Rectal smooth muscle tissue (tissue), 1 donor: ENCODE data around the gene YIF1A.

ENCODE experiments used
- H3K27ac ChIP-seq: one replicate; pipeline ENCODE4 v1.7.0; 2013; ENCODE audit warnings: low read depth, low read length, inconsistent platforms
- H3K27me3 ChIP-seq: one replicate; pipeline ENCODE4 v1.7.0; 2013; ENCODE audit warnings: low read length; ENCODE audit not compliant: control insufficient read depth, insufficient read depth
- H3K36me3 ChIP-seq: one replicate; pipeline ENCODE4 v1.7.0; 2013; ENCODE audit warnings: low read length; ENCODE audit not compliant: control insufficient read depth, insufficient read depth
- H3K4me1 ChIP-seq: one replicate; pipeline ENCODE4 v1.7.0; 2013; ENCODE audit warnings: low read length; ENCODE audit not compliant: control insufficient read depth, insufficient read depth
- H3K4me3 ChIP-seq: one replicate; pipeline ENCODE4 v1.7.0; 2013; ENCODE audit warnings: low read length
- H3K9ac ChIP-seq: one replicate; pipeline ENCODE4 v1.7.0; 2013; ENCODE audit warnings: low read length

Gene YIF1A

GRCh38 chr11:66331542-66332370 lies 42.8 kb upstream of the YIF1A start:
- peaks cover 12% of the 10 kb centered on the region for H3K4me1 ChIP-seq
- H3K27me3 ChIP-seq = no peaks in the 10 kb centered on the region
- H3K27ac ChIP-seq = no peak overlapping the region
- H3K4me3 ChIP-seq = no peak overlapping the region
- H3K36me3 ChIP-seq = peaks cover 2% of the 10 kb centered on the region
- H3K9ac ChIP-seq = no peak overlapping the region

DNA sequence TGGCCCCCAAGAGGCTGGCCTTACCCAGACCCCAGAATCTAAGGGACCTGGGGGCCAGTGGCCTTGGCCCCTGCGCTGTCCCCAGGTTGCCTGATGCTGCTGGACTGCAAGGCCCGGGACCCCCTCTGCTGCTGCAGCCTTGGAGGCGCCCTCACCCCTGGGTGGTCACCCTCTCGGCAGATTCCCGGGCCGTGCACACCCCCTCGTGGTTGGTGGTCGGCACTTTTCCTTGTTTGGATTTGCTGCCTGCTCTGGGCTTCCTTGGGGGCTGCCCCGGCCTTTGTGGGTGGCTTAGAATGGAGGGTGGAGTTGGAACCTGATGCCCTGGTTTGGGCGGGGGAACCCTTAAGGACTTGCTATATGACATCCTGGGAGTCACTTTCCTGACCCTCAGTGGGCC lies 42.0 kb upstream of the YIF1A start:
- Histone ChIP-seq H3K27me3 (no peaks in the 10 kb centered on the region), H3K4me1 (peaks cover 9% of the 10 kb centered on the region), H3K27ac (no peak overlapping the region), H3K9ac (no peak overlapping the region), H3K4me3 (no peak overlapping the region), H3K36me3 (peaks cover 2% of the 10 kb centered on the region)

DNA sequence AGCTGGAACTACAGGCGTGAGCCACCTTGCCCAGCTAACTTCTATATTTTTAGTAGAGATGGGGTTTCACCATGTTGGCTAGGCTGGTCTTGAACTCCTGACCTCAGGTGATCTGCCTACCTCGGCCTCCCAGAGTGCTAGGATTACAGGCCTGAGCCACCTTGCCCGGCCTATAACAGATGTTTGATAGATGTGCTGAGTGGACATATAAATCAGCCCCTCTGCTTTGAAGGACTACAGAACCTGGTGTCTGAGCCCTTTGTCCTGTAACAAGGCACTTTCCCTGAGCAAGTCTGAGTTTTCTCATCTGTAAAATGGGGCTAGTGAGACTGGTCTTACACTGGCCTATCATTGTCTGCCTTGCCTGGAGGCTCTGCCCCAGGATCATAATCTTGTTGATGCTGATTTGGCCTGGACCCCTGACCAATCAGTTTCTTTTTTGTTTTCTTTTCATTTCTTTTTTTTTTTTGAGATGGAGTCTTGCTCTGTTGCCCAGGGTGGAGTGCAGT lies 40.3 kb upstream of the YIF1A start:
- peaks cover 6% of the 10 kb centered on the region for H3K4me1 ChIP-seq
- H3K4me3 ChIP-seq = no peak overlapping the region
- peaks cover 2% of the 10 kb centered on the region for H3K36me3 ChIP-seq
- H3K27me3 ChIP-seq = no peaks in the 10 kb centered on the region
- no peak overlapping the region for H3K9ac ChIP-seq
- no peak overlapping the region for H3K27ac ChIP-seq

DNA sequence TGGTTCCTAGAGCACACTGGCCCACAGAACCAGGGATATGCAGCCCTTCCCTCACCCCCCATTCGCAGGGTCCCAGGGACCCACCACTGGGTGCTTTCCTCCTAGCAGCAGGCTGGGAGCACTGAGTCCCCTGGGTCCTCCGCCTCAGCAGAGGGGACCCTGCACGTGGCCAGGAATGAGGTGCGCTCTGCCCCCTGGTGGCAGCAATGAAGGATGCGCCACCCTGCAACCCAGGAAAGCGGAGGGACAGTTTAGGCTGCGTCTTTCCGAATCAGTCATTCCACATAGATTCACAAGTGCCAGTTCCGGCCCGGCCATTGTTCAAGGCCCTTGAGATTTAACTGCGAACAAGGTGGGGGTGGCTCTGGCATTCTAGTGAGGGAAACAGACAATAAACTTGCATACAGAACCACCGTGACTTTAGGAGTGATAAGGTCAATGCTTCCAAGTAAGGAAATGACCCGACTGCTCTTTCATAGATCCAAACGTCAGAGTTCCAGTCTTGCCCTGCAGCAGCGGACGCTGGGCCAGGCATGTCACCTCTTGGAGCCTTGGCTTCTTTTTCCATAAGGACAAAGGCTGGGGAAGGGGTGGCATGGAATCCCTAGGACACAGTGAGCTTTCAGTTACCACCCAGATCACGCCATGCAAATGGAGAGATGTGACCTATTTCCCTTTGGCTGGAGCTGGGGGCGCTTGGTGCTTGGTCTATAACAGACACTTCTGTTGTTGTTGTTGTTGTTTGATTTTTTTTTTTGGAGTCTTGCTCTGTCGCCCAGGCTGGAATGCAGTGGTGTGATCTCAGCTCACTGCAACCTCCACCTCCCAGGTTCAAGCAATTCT lies 39.6 kb upstream of the YIF1A start:
- H3K27ac ChIP-seq = no peak overlapping the region
- no peaks in the 10 kb centered on the region for H3K27me3 ChIP-seq
- H3K9ac ChIP-seq = peak overlapping the region; percentile 5
- peaks cover 2% of the 10 kb centered on the region for H3K36me3 ChIP-seq
- peak overlapping the region; percentile 21 for H3K4me3 ChIP-seq
- peaks cover 6% of the 10 kb centered on the region for H3K4me1 ChIP-seq

DNA sequence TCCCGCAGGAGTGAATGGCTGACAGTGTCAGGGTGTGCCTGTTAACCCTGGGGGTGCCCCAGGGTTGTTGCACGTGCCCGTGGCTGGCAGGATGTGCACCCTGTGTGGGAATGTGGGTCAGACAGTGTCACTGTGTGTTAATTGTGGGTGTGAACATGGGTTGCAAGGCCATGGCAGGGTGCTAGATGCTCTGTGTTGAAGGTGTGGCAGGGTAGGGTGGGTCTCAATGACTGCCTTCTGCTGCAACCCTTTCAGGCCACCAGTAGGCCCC lies 39.0 kb upstream of the YIF1A start:
- no peak overlapping the region for H3K9ac ChIP-seq
- no peaks in the 10 kb centered on the region for H3K27me3 ChIP-seq
- H3K4me1 ChIP-seq = peaks cover 6% of the 10 kb centered on the region
- H3K36me3 ChIP-seq = peaks cover 2% of the 10 kb centered on the region
- H3K4me3 ChIP-seq = peak overlapping the region; percentile 21
- H3K27ac ChIP-seq = no peak overlapping the region

- H3K4me1 ChIP-seq = peaks cover 6% of the 10 kb centered on the region
- no peaks in the 10 kb centered on the region for H3K27me3 ChIP-seq
- H3K4me3 ChIP-seq = no peak overlapping the region
- no peak overlapping the region for H3K9ac ChIP-seq
- peaks cover 2% of the 10 kb centered on the region for H3K36me3 ChIP-seq
- H3K27ac ChIP-seq = peak overlapping the region; percentile 40
Observed at GRCh38 chr11:66327171-66328030, 38.5 kb upstream of the YIF1A start.

DNA sequence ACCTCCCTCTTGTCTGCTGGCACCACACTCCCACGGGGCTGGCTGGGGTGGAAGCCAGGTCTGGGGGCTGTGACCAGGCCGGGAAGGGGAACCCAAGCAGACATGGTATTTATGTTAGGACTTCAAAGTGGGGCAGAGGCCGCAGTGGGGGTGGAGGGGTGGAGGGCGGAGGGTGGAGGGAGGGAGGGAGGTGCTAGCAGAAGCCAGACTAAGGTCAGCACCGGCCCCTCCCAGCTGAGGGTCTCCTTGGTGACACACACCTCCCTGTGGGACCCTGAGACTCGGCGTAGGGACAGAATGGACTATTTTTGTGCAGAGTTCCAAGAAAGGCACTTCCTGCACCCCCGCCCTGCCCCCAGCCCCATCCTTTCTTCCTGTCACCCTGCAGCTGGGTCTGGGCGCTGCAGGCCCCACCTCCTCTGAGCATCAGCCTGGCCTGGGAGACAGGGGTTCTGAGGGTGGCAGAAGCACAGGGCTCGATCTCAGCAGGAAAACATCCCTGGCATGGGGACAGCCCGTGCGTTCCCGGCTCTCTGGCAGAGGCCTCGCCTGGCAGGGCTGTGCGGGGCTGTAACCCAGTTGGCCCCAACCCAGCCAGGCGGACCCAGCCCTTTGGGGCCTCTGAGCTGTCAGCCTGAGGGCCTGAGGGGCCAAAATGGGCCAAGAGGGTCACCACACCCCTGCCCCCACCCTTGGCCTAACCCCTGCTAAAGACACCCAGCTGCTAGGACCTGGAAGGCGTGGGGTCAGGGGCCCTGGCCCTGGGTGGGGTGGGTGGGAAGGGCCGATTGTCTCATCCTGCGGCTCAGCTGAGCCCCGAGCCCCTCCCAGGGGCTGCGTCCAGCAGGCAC lies 37.5 kb upstream of the YIF1A start:
- peaks cover 6% of the 10 kb centered on the region for H3K4me1 ChIP-seq
- H3K36me3 ChIP-seq = no peaks in the 10 kb centered on the region
- H3K27me3 ChIP-seq = no peaks in the 10 kb centered on the region
- H3K27ac ChIP-seq = peak overlapping the region; percentile 40
- H3K9ac ChIP-seq = no peak overlapping the region
- H3K4me3 ChIP-seq = no peak overlapping the region

DNA sequence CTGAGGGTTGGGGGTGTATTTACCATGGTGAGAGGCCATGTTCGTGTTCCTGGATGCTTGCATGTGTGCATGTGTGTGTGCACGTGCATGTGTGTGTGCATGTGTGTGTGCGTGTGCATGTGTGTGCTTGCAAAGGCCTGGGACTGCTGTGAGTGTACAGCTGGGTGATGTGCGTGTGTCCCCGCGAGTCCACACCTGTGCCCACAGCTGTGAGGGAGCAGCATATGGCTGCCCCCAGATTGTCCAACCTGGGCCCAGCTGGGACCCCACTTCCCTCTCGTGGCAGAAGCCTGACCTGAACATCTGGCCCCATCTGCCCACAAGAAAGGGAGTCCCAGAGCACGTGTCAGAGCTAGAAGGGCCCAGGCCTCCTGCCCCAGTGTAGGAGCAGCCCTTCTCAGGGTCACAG lies 36.3 kb upstream of the YIF1A start:
- H3K27ac ChIP-seq = no peak overlapping the region

DNA sequence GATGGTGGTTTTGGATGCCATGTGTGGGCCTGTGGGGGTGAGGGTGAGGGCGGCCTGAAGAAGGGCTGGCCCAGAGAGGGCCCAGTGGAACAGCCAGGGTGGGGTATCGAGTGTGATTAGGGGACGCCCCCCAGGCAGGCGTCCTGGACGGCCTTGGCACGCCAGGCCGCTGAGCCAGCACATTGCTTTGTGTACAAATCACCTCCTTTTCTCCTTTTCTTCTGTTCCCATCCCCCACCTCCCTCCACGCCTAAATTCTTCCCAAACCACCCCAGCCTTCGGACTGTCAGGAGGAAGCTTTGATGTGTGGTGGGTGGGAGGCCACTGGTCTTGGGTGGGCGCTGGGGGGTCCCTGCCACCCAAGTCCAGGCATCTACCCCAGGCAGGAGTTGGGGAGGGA lies 35.7 kb upstream of the YIF1A start:
- no peak overlapping the region for H3K27ac ChIP-seq
- H3K36me3 ChIP-seq = no peaks in the 10 kb centered on the region
- no peak overlapping the region for H3K4me3 ChIP-seq

More for the DNA sequence above, 36.3 kb upstream of the YIF1A start:
- no peaks in the 10 kb centered on the region for H3K27me3 ChIP-seq
- H3K36me3 ChIP-seq = no peaks in the 10 kb centered on the region
- H3K4me1 ChIP-seq = peaks cover 6% of the 10 kb centered on the region
- H3K4me3 ChIP-seq = no peak overlapping the region
- no peak overlapping the region for H3K9ac ChIP-seq

GRCh38 chr11:66323684-66324083 lies 34.7 kb upstream of the YIF1A start:
- no peaks in the 10 kb centered on the region for H3K36me3 ChIP-seq
- no peak overlapping the region for H3K27ac ChIP-seq
- H3K27me3 ChIP-seq = no peaks in the 10 kb centered on the region
- no peak overlapping the region for H3K4me3 ChIP-seq
- no peak overlapping the region for H3K9ac ChIP-seq
- H3K4me1 ChIP-seq = peaks cover 6% of the 10 kb centered on the region

More for the DNA sequence above, 35.7 kb upstream of the YIF1A start:
- H3K27me3 ChIP-seq = no peaks in the 10 kb centered on the region
- no peak overlapping the region for H3K9ac ChIP-seq
- peaks cover 6% of the 10 kb centered on the region for H3K4me1 ChIP-seq

- H3K27me3 ChIP-seq = no peaks in the 10 kb centered on the region
- no peak overlapping the region for H3K4me3 ChIP-seq
- no peak overlapping the region for H3K9ac ChIP-seq
- peaks cover 10% of the 10 kb centered on the region for H3K4me1 ChIP-seq
- no peak overlapping the region for H3K27ac ChIP-seq
- H3K36me3 ChIP-seq = no peaks in the 10 kb centered on the region
Observed at GRCh38 chr11:66322732-66323427, 33.9 kb upstream of the YIF1A start.
